Iris pigment epithelial cell (primary cell): ENCODE results near the gene SLC40A1.
"Not testable (repeated sequence)": the region's sequence is repeated elsewhere in the genome, so short reads cannot be mapped to it uniquely, and the experiment has no call there.

ENCODE experiments used
- DNase-seq: peaks from one replicate; pipeline ENCODE4 v3.0.0-alpha.2; 2011; ENCODE audit warnings: low read depth

Gene SLC40A1, protein sequence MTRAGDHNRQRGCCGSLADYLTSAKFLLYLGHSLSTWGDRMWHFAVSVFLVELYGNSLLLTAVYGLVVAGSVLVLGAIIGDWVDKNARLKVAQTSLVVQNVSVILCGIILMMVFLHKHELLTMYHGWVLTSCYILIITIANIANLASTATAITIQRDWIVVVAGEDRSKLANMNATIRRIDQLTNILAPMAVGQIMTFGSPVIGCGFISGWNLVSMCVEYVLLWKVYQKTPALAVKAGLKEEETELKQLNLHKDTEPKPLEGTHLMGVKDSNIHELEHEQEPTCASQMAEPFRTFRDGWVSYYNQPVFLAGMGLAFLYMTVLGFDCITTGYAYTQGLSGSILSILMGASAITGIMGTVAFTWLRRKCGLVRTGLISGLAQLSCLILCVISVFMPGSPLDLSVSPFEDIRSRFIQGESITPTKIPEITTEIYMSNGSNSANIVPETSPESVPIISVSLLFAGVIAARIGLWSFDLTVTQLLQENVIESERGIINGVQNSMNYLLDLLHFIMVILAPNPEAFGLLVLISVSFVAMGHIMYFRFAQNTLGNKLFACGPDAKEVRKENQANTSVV

DNA sequence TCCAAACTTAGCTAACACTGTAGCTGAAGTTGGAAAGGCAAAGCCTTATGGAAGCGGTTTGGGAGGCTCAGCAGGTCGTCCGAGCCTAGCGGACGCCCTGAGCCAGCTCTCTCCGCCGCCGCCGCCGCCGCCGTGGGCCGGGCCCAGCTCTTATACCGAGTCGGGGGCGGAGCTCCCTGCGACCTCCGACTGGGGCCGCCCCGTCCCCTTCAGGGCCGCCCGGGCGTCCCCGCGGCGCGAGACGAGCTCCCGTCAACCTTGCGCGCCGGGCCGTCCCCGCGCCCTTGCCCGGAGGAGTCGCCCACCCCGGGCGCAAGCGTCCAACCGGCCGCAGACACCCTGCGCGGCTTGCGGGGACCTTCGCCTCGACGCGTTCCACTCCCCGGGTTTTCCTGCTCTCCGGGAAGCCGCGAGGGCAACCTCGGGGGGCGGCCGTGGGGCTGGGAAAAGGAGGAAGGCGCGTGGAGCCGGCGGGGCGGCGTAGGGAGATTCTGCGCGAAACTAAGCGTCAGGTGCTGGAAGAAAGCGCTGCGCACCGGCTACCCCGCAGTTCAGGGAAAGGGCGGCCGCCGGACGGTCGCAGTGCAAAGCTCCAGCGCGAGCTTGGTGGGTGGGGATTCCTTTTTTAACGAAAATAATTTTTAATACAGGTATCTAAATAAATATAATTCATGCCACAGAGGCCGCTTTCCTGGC lies at the start of gene SLC40A1:
Gene SLC40A1 (minus strand): TSS at position 129 of the 696 bp plus-strand sequence. CDS start 326 bp downstream, outside the sequence.
- peak; percentile 48 for DNase-seq

DNA sequence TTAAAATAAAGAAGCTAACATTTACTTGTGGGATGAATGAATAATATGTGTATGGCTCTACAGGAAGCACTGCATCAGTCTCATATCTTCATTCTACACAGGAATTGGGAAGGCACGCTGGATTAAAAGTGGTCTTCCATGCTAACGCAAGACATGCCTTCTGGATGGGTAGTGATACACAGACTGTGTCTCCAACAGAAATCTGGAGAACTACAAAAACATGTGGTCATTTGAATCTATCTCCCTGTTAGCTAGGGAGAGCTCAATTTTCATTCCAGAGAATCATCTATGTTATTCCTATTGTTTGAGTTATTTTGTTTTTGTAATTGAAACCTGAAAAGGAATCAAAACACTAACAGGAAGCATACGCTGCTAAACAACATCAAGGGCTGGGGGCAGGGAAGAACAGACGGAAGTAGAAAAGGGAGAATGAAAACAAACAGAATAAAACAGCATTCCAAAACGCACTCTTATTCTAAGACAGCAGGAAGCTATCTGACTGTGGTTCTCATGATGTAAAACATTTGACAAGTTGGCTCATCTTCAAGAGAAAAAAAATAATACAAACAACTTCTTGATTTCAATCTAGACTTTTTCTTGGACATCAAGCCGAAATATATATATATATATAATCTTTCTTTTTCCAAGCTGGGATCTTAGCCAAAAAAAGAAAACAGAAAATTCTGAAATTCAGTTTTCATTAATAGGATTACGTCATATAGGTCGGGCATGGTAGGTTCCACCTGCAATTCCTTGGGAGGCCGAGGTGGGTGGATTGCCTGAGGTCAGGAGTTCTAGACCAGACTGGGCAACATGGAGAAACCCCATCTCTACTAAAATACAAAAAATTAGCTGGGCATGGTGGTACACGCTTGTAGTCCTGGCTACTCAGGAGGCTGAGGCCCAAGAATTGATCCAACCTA lies 49.2 kb upstream of the SLC40A1 start:
- peak; percentile 70 for DNase-seq

DNA sequence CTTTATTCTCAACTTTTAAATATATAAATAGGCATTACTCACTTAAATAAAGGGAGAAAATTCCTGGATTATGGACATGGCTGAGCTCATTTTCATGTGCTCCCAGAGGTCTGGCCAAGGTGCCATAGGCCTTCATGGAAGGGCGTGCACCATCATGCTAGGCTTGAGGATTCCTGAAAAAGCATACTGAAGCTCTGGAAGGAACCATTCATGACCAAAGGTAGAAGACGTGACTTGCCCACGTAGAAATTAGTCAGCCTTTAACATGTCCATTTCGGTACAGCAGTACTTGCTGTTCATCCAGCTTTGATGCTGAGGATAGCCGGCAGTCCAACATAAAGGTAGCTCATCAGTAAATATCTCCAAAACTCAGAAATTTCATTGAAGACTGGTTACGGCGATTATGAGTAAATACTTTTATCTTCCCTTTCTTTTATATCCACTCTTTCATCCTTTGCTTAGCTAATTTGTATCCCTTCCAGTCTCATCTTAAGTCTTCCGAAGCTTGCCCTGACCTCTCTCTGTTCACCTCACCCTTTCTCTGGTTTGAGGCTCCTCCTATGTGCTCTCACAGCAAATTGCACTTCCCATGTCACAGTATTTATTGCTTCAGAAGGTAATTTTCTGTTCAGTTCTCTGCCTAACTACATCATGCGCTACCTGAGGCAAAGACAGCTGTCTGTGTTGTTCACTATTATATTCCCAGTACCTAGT lies 48.4 kb upstream of the SLC40A1 start:
- DNase-seq: peak; percentile 45

DNA sequence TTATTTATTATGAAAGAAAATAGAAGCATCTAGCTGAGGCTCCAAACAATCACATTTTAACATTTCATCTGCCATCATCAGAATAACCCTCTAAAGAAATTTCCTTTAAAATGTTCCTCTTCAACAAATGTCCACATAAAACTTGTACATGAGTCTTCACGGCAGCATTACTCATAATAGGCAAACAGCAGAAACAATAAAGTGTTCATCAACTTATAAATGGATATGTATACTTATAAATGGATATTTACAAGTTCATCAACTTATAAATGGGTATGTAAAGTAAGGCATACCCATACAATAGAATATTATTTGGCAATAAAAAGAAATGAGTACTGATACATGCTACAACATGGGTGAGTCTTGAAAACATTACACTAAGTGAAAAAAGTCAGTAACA lies 47.2 kb upstream of the SLC40A1 start:
- DNase-seq: no peak

DNA sequence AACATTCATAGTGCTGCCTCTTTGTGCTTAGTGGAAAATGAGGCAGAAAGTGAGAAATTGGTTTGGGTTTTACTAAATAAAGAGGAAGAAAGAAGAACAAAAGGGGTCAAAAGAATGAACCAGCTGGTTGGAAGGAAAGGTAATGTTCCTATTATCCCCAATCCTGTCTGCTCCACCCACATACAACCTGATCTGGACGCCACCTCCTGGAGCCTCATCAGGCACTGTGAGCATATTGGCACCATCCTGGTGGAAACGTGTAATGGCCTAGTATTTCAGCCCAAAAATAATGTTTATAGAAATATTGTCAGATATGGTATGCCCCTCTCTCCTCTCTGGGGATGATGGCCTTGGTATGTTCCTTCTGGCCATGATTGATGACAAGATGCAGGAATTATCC lies 45.0 kb upstream of the SLC40A1 start:
- DNase-seq: no peak

DNA sequence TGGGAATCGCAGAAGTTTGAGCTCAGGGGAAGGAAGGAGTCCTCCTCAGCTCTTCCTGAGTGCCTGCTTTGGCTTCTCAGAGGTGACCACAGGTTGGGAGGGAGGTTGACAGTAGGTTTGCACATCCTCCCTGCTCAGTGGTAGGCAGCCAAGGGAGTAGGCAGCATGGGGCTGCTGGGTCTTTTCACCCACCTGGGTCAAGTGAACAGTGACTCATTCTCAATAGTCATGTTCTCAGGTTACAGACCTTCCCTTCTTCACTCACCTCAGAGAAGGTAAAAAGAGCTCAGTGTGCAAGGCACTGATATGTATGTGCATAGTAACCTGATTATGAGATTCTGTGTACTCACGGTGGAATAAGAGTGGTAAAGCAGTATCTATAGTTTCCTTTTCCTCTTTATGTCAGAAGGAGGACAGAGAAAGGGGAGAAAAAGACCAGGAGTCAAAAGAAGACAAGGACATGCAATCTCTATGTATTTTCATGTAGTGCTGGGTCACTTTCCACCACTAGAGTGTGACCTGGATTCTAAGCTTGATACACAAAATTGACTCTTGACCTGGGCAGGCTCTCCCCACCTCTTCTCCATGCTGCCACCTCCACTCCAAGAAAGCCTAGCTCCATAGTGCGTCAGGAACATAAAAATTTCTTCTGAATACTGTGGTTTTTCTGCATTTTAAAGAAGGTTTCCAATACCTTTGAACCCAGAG lies 44.2 kb upstream of the SLC40A1 start:
- no peak for DNase-seq

DNA sequence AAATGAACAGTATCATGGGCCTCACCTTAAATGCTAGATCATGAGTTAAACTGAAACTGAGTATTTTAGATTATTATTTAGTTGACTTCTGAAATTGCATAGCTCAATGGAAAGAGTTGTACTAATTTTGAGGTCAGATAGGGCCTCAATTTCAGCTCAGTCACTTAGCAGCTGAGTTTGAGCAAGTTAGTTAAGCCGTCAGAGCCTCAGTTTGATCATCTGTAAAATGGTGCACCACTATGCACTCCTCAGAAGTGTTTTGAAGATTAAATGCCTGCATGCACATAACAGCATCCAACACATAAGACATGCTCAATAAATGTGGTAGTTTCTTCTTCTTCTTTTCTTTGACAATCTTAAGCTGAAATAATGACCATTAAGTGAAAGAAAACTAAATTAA lies 42.5 kb upstream of the SLC40A1 start:
- no peak for DNase-seq

DNA sequence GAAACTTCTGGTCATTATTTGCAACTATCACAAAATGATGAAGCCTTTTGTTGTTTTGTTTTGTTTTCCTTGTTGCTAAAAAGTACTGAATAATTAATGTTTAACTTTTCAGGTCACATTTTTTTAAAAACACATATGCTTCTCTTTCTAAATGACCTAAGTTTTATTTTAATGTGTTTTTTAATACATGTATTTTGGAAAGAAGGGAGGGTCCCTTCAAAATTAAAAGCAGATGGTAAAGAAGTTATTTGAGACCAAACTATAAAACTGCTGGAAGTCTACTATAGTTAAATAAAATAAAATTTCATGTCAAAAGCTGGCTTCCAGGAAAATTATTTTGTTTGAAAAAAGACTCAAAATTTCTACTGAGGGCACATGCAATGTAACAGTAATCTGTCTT lies 41.2 kb upstream of the SLC40A1 start:
- DNase-seq: no peak

DNA sequence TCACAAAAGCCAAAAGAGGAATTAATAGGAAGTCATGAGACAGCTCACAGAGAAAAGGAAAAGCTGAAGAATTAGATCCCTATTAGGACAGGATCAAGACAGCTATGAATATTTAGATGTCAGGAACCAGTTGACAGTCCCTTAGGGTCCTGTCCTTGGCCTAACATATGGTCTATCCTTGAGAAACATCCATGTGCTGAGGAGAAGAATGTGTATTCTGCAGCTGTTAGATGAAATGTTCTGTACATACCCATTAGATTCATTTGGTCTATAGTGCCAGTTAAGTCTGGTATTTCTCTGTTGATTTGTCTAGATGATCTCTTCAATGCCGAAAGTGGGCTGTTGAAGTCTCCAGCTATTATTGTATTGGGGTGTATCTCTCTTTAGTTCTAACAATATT lies 37.6 kb upstream of the SLC40A1 start:
- DNase-seq: no peak

DNA sequence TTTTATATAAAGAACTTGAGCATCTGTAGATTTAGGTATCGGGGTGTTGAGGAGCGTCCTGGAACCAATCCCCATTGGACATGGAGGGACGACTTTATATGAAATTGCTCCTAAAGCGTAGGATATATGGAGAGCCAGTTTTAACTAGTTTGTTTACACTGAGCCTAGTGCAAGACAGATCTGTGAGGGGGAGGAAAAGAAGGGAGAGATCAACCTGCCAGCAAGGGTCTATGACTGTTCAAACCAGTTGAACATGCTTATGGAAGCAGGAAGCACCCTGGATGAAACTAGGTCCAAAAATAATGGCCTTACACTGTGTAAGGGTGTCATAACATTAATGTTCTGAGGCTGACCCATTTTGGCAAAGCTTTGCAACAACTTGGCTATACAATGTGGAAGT lies 34.0 kb upstream of the SLC40A1 start:
- DNase-seq: no peak

DNA sequence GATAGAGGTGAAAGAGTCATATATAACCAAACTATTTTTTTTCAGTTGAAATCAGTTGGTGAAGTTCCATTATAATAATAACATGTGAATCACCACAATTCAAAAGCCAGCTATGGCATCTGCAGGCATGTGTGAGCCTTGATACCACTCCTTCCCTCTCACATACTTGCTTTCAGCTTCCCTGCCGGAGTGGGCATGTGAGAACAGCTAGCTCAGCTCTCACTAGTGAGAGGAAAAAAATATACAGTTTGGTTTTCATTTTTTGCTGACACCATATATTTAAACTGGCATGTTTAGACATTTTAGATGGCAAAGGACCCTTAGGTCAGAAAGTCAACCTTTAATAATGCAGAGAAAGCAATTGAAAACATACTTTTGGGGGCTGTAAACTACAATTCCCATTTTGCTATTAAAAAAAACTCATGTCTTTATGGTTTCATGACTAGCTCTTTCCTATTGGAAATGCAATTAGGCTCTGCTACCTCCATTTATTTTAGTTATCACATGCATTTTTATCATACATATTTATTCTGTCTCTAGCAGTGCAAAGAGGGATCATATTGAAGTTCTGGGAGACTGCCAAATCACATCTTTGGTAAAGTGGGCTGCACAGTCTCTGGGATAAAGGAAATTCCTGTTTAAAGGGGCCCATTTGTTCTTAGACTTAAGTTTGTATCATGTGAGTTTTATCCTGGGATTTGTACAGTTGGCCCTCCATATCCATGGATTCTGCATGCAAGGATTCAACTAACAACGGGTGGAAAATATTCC lies 33.2 kb upstream of the SLC40A1 start:
- peak; percentile 76 for DNase-seq

DNA sequence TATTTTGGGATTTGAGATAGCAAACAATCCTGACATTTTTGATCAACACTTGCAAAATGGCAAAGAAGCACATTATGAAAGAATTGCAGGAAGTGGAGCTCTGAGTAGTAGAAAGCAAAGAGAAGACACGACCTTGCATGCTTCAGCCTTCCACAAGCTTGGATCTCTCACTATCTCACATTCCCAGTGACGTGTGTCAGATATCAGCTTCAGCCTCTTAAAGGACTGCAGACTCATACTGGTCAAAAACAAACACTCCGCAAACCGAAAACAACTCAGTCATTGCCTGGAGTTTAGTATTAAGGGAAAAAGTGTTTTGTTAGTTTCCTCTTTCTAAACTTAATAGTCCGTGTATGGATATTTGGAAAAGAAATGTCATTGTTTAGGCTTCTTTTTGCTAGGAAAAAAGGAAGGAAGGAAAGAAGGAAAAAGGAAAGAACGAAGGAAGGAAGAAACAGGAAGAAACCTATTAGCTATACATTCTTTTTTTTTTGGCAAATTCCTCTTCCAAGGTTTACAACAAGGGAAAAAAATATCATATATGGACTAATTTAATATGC lies 32.6 kb upstream of the SLC40A1 start:
- peak; percentile 99 for DNase-seq

DNA sequence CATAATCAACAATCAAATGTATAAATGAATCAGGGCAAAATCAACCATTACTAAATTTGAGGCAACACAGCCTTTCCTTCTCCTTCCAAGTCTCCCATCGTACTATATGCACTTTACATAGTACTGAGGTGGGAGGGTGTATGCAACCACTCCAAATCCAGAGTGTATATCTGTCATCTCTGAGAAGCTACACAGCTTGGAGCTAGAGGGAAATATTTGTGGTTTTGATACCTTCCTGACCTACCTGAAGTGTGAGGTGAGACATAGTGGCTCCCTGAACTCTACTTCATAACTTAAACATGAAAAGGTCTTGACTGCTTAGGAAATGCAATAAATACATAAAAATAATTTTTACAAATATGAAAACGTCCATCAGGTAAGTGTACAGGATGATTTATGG lies 30.1 kb upstream of the SLC40A1 start:
- no peak for DNase-seq

DNA sequence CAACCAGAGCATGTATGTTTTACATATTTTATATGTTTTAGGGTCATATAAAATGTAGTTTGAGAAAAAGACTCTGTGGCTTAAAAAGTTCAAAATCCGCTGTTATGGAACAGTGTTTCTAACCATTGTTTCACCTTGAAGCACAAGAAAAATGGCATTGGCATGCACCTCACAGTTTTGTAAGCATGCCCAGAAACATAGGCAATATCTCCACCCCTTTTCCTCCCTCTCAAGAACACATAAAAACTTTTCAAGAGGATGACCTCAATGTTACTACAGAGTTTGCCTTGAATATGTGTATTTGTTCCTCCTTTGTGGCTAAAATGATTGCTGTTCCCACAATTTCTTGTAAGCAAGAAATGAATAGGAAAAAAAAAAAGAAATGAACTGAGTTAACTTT lies 29.3 kb upstream of the SLC40A1 start:
- peak; percentile 39 for DNase-seq

DNA sequence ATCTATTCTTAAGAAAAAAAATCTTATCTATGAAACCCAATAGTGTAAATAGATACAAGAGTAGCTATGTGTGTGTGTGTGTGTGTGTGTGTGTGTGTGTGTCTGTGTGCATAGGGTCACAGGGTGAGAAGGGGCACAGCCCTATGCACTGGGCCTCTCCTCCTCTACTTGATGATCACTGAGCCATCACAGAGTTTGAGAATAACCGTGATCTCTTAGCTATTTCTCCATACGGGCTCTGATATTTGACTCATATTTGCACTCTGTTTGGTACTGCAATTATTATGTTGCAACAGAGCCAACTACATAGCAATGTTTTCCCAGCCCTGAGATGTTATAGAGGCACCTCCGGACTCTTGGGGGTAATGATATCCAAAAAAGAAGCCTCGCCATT lies 28.8 kb upstream of the SLC40A1 start:
- DNase-seq: peak; percentile 86

DNA sequence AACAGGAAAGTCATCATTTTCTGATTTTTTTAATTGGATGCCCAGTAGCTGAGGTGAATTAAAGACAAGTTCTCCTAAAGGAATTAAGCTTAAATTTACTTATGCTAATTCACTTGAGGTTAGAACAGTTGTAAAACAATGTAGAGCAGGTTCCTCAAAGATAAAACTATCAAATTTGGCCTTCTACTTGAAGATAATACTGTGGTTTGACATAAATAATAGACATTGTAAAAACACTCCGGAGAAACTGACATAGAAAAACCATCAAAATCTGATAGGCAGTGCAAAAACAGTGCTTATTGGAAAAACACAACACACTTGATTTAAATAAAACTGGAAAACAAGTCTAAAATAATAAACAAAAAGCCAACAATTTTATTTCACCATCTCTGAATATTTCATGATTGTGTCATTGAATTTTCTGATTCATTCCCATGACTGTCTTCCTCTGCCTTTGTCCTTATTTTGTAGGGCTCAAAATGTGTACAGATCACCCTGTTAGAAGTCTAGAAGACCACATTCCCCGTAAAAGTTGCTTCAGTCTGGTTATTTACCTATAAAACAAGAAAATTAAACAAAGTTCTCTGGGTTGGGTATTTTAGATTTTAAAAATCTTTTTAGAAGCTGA lies 28.3 kb upstream of the SLC40A1 start:
- peak; percentile 72 for DNase-seq

DNA sequence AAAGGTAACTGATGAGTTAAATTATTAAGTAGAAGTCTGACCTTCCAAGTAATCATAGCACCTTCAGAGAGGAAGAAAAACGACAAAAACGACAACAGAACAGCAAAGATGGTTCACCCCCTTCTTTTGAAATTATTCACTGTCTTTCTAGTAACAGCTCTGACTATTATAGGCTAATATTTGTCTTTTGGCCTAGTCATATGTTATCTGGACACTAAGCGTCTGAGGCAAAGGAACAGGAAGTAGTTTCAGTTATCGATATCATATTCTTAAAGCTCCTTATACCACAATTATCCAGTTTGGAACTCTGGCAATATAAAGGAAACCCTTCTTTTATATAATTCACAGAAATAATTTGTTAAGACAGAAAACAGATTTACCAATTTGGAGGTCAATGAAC lies 27.6 kb upstream of the SLC40A1 start:
- no peak for DNase-seq

DNA sequence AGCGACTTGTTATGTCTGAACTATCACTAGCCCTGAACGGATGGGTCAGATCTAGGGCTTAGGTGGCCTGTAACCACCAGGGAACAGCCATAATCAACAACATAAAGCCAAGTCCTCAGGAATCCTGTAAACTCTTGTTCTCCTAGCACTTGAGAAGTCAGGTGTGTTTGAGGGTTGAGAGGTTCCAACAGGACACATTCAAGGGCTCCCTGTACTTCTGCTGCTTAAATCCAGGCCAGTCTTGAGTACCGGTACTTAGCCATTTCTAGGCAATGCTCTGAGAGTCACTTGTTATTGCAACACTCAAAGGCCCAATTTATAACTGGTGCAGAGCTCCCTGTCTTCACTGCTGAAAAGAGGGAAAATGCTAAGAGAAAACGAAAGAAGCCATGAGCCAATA lies 21.6 kb upstream of the SLC40A1 start:
- no peak for DNase-seq

DNA sequence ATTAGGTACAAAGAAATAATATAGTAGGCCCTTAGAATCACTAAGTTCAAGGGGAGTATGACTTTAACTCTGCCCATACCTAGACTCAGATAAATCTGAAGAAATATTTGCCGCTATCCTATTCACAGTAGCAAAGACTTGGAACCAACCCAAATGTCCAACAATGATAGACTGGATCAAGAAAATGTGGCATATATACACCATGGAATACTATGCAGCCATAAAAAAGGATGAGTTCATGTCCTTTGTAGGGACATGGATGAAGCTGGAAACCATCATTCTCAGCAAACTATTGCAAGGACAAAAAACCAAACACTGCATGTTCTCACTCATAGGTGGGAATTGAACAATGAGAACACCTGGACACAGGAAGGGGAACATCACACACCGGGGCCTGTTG lies 21.1 kb upstream of the SLC40A1 start:
- DNase-seq: not testable (repeated sequence)
